ENCODE results near the gene ULBP1.
"Not testable (repeated sequence)": the region's sequence is repeated elsewhere in the genome, so short reads cannot be mapped to it uniquely, and the experiment has no call there.

Gene ULBP1

DNA sequence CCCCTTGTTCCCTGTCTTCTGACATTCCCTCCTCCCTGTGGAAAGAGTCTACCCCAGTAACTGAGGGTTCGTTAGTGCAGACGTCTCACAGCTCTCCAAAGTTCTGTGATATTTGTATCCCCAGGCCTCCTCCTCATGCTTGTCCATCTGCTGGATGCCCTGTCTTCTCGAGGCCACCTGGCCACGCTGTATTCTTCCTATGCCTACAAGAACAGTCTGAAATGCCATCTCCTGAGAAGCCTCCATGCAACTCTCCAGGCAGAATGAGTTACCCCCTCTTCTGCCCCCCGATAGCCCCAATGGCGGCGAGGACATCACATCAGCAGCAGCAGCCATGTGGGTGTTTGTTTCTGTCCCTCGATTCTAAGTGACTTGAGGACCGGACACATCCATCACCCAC is 12.6 kb upstream of the ULBP1 start:
- FAIRE-seq = no peak
- no peak for DNase-seq (ENCODE audit: insufficient read length, low spot score)

GRCh38 chr6:149951626-149952025 is 12.1 kb upstream of the ULBP1 start:
- no peak for FAIRE-seq
- DNase-seq (ENCODE audit: insufficient read length, low spot score) = no peak

DNA sequence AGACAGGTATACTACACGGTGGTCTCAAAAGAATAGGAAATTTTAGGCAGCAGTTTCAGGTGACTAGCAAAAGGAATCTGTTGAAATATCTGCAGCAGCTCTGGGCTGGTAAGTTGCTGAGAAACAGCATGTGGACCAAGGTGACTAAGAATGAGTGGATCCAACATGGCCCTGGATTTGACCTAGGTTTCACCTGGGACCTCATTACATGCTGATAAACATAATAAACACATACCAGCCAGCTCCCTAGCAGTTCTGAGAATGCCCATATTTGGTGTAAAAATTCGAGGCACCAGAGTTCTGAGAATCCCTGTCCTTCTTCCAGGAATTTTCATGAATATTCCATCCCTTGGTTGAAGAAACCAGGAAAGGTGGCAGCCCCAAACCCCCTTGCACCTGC is 10.4 kb upstream of the ULBP1 start:
- not testable (repeated sequence) for DNase-seq (ENCODE audit: insufficient read length, low spot score); FAIRE-seq

DNA sequence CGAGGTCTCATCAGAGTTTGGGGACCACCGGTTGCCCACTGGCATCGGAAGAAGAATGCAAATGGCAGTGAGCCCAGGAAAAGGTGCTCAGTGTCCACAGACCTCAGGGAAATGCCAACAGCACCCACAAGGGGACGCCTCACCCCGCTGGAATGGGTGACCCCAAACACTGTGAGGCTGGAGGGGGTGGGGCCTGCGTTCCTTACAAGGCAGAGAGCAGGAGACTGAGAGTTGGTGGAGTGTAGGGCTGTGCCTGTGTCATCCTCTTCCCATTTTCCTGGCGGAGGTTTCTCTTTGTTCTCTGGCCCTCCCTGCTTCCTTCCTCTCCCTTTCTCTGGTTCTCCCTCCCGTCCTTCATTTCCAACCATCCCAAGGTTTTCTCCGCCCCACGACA is 9.8 kb upstream of the ULBP1 start:
- FAIRE-seq; DNase-seq (ENCODE audit: insufficient read length, low spot score): not testable (repeated sequence)

DNA sequence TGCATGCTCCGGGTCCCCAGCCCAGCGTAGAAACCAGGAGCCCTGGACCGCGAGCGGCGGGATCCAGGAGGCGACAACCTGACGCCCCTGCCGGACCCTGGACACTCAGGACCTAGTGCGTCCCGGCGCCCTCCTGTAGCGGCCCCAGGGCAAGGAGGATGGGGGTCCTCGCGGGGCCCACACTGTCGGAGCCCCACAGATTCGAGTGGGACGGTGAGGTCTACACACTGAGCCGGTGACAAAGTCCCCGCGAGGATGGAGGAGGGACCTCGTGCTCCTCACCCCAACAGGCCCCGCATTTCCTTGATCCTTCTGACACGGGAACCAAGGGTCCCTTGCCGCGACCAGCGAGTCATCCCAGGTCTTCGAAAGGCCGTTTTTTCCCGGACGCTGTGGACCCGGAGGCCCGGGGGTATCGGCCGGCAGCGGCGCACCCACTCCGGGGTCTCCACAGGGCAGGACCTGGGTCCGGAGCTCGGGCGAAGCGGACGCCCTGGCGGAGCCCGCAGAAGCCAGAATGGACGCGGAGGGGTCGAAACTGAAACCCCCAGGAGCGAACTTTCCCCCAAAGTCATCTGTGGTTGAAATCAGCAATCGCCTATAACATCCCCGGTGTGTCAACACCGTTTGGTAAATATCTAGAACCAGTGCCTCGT is 9.3 kb upstream of the ULBP1 start:
- not testable (repeated sequence) for FAIRE-seq; DNase-seq (ENCODE audit: insufficient read length, low spot score)

- DNase-seq (ENCODE audit: insufficient read length, low spot score); FAIRE-seq: not testable (repeated sequence)
Measured at GRCh38 chr6:149954984-149955653, 8.6 kb upstream of the ULBP1 start.

GRCh38 chr6:149955654-149956317 is 8.0 kb upstream of the ULBP1 start:
- not testable (repeated sequence) for DNase-seq (ENCODE audit: insufficient read length, low spot score); FAIRE-seq

DNA sequence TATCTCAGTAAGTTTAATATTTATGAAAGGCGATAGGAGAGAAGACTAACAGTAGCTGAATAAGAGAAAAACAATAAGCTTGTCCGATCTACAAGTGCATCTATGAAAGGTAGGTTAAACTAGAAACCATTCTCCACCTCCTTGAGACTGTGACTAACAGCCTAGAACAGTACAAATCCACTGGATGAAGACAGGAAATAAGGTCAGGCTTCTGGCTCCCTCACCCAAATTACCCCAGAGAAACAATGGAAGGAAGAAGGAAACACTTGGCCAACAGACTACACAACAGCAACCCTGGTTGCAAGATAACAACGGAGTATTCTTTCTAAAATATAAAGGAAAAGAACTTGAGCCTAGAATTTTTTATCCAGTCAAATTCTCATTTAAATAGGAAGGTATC is 5.6 kb upstream of the ULBP1 start:
- DNase-seq (ENCODE audit: insufficient read length, low spot score); FAIRE-seq: not testable (repeated sequence)

DNA sequence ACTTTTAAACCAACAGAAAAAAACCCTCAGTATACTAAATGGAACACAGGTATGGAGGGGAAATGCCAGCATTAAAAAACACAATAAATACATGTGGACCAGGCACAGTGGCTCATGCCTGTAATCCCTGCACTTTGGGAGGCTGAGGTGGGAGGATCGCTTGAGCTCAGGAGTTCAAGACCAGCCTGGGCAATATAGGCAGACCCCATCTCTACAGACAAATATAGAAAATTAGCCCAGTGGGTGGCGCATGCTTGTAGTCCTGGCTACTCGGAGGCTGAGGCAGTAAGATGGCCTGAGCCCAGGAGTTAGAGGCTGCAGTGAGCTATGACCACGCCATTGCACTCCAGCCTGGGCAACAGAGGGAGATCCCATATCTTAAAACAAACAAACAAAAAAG is 3.9 kb upstream of the ULBP1 start:
- not testable (repeated sequence) for FAIRE-seq; DNase-seq (ENCODE audit: insufficient read length, low spot score)

GRCh38 chr6:149960488-149960887 is 3.3 kb upstream of the ULBP1 start:
- no peak for FAIRE-seq
- DNase-seq (ENCODE audit: insufficient read length, low spot score) = no peak

- DNase-seq (ENCODE audit: insufficient read length, low spot score) = no peak
- no peak for FAIRE-seq
Measured at GRCh38 chr6:149961728-149962425, 1.9 kb upstream of the ULBP1 start.

DNA sequence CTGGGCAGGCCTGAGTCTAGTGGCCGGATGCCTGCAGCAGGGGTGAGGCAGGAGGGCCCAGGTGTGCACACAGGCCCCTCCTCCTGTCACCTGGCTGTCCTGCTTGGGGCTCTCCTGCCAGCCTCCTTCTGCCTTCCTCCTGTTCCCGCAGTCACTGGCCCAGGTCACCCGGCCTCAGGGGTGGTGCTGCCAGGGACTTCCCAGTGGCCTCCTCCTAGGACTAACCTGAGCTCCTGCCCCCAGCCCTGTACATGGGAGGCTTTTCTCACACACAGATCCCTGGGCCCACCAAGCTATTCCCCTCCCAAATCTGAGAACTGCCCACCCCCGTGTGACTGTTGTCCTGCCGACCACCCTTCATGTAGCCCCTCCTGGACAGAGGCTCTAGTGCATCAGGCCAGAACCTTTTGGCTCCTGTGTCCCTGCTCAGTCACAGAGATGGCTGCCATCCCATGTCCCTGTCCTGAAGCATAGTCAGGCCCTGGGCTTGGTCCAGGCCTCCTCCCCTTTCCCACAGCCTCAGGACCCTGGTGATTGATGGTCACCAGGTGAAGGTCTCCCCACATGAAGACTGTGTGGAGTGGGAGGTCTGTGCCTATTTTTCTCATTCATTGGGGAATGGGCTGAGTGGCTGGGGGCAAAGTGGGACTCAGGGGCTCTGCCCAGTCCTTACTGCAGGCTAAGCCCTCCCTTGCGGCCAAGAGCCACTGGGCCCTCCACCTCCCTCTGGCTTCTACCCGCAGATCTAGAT is 1.1 kb upstream of the ULBP1 start:
- DNase-seq (ENCODE audit: insufficient read length, low spot score) (no peak), FAIRE-seq (no peak)

- no peak for FAIRE-seq
- no peak for DNase-seq (ENCODE audit: insufficient read length, low spot score)
Measured at GRCh38 chr6:149963212-149963461, 606 bp upstream of the ULBP1 start.

GRCh38 chr6:149964308-149965193 is 808 bp downstream of the ULBP1 start:
- DNase-seq (ENCODE audit: insufficient read length, low spot score) (no peak), FAIRE-seq (no peak)

- DNase-seq (ENCODE audit: insufficient read length, low spot score) = no peak
- FAIRE-seq = no peak
Measured at GRCh38 chr6:149965194-149966020, 1.7 kb downstream of the ULBP1 start.

DNA sequence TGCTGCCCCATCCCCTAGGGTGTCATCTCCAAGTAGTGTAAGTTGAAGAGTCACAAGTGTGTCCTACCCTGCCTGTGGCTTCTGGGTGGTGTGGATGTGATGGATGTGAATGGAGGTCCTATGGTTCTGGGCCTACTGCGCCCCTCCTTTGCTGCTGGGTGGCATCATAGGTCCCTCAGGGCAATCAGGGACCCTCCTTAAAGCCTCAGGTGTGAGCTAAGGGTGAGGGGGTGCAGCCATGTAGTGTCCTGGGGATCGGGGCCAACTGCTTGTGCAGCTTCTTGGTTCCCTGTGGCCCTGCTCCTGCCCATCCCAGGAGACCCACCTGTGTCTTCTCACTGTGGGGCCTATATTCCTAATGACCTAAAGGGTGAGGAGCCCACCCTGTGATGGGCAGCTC is 2.6 kb downstream of the ULBP1 start:
- not testable (repeated sequence) for FAIRE-seq; DNase-seq (ENCODE audit: insufficient read length, low spot score)

DNA sequence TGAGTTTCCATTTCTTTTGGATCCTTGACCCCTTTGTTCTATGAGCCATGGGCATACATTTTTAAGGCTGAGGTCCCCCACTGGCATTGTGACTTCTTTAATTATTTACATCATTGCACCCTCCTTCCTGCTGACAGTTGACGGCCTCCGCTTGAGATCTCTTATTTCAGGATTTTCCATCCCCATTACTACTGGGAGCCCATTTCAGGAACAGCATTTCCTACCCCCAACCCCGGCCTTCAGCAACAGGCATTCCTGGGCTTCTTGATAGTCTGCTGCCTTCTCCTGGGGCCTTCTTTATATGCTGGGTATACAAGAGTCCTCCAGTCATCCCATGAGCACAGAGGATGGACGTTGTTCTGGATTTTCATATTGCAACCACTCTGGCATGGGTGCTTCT is 3.8 kb downstream of the ULBP1 start:
- DNase-seq (ENCODE audit: insufficient read length, low spot score) (no peak), FAIRE-seq (no peak)

DNA sequence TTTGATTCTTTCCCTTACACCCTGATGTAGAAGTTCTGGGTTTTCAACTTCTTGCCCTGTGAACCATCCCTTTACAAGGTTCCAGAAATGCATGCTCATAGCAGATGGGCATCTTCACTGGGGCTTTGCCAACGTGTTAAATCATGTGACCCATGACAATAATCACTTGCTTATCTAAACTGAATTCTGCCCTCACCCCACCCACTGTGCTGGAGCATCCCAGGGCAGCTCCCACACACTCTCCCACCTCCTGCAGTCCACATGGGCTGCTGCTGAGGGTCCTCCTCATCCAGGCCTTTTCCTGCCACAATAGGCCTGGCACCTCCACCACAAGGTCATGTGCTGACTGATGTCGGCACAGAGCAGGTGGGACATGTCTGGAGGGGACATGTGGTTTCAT is 4.3 kb downstream of the ULBP1 start:
- FAIRE-seq; DNase-seq (ENCODE audit: insufficient read length, low spot score): not testable (repeated sequence)

- not testable (repeated sequence) for DNase-seq (ENCODE audit: insufficient read length, low spot score); FAIRE-seq
Measured at GRCh38 chr6:149968909-149969308, 5.2 kb downstream of the ULBP1 start.

Measured in GM19239 (cell line).